SK-N-DZ (cell line): ENCODE data around the gene ITM2C.
A peak's percentile ranks its signal among the peaks of the same experiment; 100 is the strongest.

Experiments
- DNase-seq: peaks from one replicate; pipeline ENCODE4 v3.0.0-alpha.2; 2015; ENCODE audit warnings: low spot score

ITM2C gene

DNA sequence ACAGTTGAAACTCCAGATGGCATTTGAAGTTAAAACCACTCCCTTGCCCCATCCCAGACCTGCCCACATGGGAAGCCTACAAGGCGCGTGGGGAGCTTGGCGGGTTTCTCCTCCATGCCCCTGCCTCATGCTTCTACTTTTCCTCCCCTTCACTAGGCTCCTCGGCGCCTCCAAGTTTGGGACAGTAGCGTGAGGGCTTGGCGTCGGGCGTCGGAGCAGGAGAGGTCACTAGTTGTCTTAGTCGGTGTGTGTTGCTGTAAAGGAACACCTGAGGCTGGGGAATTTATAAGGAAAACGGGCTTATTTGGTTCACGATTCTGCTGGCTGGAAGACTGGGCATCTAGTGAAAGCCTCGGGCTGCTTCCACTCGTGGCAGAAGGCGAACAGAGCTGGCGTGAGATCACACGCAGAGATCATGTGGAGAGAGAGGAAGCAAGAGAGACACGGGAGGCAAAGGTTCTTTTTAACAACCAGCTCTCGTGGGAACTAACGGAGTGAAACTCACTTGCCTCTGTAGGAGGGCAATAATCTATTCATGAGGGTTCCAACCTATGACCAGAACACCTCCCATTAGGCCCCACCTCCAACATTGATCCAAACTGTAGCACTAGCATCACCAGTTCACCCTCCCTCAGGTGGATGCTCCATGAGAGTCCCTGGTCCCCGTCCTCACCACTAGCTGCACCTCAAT, 25.3 kb downstream of the ITM2C start:
- no peak for DNase-seq

DNA sequence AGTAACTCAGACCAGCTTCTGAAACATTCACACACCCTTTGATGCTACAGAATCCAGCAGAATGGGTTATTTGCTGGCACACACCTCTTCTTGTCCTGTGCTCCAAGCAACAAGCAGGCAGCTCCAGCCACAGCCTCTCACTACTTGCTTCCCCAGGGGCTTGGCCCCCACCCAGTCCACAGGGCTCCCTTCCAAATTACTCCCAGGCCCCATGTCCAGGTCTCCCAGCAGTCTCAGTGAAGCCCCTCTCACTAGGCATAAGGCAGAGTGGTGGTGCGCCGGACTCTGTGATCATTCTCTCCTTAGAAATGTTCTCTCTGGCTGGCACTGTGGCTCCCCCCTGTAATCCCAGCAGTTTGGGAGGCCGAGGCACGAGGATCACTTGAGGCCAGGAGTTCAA, 25.9 kb downstream of the ITM2C start:
- no peak for DNase-seq

DNA sequence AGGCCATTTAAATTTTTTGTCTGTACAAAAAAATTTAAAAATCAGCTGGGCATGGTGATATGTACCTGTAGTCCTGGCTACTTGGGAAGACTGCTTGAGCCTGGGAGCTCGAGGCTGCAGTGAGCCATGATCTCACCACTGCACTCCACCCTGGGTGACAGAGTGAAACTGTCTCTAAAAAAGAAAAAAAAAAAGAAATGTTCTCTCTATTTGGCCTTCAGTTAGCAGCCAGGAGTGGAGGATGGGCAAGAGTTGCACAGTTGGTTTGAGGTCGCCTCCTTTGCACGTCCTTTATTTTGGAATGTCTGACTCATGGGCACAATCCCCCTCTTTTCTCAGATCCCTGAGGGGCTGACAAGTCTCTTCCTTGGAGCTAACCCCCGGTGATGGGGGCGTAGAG, 26.3 kb downstream of the ITM2C start:
- no peak for DNase-seq

DNA sequence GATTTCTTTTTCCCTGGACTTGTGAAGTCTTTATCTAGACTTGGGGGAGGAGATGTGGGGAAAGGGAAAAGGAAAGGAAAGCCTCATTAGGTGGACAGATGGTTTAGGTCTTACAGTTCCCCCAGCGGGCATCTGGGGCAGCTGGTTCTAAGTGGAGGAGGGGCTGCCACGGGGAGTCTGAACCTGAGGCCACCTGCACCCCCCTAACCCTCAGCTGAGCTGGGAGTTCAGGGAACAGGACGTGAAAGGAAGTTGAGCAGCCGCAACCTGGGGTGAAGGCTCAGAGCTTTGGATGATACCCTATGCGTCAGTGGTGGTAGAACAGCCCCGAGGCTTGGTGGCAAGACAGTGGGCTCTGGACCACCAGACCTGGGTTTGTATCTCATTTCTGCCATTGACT, 26.8 kb downstream of the ITM2C start:
- DNase-seq: no peak

DNA sequence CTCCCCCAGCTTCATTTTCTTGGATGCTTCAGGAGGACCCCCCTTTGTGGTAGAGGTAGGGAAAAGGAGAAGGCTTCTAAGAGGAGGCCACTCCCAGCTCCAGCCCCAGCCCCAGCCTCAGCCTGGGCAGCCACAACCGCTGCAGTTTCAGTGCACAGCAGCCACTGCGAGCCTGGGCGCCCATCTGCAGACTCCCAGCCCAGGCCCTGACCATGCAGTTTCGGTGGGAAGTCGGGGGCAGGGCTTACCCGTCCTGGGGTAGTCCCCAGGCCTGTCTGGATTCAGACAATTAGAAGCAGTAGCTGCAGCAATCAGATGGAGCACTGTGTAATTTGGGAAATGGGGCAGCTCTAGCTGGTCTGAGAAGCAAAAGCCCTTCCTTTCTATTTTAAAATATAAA, 28.6 kb downstream of the ITM2C start:
- peak; percentile 46 for DNase-seq

DNA sequence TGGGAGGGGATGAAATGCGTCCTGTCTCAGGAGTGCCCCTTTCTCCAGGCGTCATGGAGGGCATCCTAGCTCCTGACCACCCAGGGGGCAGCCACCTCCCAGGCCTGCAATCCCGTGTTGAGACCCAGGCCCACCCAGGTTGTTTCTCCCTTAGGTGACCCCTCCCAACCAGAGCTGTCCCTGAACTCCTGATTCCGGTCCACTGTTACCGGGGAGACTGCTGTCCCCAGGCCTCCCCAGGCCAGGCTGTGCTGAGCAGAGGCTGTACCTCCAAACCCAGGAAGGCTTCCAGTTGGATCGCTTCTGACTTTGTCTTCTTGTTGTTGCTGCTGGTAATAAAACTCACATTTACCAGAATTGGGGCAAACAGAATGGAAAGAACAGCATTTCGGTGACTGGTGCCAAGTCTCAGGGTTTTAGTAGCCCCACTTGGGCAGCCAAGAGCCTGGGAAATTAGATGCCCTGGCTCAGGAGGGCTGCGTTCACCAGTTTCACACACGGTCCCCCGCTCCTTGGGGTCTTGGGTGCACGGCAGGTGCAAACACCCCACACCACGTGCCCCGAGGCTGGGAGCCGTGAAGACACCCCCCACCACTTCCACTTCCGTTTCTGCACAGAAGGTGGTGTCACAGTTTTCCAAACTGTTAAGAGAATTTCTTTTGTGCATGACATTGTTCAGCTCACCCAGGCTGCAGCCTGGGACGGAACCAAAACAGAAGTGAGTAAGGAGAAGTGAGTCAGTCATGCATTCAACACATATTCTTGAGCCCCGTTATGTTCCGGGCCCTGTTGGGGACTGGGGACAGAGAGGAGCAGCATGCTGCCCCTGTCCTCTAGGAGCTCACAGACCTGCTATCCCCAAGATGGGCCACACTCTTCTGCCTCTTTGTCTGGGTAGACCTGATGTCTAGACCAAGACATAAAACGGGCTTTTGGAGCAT, 29.4 kb downstream of the ITM2C start:
- no peak for DNase-seq

DNA sequence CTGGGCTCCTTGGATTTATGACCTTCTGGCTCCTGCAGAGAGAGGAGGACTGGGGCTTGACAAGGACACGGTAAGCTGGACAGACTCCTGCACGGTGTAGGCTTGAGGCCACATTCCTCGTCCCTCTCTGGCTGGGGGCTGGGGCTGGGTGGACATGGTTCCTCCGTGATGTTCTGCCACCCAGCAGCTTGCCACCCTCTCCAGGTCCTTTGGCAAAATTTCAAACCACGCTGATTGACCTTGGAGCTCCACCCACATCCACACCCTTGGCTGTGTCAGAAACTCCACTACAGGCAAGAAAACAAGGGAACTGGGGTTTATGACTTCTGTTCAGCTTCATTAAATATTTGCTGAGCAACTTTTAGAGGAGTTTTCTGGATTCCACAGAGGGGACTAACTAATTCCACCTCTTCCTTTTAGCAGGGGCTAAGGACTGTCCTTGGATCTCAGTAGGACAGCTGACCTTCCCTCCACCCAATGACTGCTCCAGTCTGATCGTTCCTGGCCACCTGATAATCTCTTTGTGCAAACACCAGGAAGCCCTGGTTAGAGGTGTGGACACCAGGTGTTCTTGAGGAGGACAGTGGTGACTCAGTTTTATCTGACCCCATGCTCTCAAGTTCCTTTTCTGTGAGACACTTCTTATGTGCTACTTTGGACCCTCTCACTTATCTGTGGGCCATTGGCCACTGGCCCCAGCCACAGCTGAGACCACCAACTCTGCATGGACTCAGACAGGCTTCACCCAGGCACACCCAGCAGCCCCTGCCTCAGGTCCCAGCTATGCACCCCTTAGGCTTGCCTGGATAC, 31.0 kb downstream of the ITM2C start:
- no peak for DNase-seq

DNA sequence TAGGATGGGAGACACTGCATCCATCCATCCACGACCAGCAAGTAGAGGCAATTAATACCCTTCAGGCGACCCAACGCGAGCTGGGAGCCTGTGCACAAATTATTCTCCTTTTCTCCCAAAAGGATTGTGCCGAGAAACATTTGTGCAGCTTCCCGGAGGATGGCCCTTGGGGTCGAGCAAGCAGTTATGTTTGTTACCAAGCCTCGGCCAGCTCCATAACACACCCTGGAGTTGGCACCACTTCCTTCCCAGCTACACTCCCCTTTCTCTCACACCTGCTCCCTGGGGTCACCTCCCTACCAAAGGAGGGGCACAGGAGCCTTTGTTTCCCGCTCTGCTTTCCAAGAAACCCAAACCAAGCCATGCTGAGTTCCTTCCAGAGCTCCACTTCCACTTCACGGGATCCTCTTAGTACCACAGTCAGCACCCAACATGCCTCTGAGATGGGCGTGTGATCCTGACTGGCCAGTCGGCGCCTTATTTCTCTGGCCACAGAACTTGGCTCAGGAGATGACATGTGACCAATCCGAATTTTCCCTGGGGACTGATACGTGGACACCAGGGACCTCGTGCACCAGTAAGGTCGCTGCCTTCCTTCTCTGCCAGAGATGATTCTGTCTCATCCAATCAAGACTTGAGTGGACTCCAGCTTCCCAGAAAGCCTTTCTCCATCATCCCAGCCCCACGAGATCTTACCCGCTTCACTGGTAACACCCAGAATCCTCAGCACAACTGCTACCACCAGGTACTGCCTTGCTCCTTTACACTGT, 31.8 kb downstream of the ITM2C start:
- DNase-seq: no peak

DNA sequence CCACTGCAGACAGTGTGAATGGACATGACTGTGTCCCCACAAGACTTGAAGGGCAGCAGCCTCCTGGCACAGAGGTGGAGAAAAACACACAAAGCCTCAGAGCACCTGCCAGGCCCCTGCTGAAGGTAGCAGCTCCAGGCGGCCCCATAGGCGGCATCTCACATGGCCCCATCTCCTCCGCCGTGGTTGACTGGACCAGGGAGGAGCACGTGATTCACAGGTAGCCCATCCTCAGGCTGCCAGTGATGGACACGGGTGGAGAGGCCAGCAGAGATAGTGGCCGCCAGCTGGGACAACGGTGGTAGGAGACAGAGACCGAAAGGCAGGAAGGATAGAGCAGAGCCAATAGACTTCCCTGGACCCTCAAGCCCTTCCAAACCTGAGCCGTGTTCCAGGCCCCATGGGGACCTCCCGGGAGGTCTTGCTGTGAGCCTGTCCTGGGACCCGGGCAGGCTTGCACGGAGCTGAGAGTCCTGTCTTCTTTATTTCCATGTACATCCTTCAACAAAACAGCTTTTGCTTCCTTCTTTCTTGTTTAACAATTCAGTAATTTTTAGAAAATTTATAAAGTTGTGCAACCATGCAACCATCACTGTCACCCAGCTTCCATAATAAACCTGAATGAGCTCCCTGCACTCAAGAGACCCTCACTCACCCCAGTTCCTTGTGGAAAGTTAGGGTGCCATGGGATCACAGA, 33.4 kb downstream of the ITM2C start:
- DNase-seq: no peak

DNA sequence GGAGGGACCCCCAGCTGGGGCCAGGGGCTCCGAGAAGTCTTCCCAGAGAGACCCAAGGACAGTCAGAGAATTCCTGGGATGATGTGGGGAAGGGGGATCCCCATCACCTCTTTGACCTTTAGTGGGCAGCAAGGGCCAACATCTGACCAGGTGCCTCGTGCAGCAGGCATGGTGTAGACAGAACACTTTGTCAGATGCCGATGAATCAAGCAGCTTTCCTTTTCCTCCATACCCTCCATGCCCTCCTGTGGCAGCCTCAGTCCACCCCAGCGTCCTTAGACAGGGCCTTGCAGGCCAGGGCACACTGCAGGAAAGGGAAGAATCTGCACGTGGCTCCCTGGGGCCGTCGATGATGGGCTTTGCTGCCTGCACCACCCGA, 34.0 kb downstream of the ITM2C start:
- DNase-seq: no peak

DNA sequence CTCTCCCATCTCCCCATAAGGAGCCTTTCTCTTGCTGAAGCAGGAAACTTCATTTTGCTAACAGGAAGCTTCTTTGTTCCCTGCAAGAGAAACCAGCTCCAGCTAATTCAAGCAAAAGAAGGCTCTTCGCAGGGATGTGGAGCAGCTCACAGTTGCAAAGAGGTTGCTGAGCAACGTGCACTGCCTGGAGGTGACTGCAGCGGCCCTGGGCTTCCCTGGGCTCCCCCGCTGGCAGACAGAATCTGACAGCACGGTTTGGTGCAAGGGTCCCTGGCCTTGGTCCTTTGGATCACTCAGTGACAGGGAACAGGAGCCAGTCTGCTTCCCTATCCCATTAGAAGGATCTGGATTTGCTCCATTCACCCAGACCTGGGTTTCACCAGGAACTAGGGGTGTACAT, 34.5 kb downstream of the ITM2C start:
- DNase-seq: no peak

DNA sequence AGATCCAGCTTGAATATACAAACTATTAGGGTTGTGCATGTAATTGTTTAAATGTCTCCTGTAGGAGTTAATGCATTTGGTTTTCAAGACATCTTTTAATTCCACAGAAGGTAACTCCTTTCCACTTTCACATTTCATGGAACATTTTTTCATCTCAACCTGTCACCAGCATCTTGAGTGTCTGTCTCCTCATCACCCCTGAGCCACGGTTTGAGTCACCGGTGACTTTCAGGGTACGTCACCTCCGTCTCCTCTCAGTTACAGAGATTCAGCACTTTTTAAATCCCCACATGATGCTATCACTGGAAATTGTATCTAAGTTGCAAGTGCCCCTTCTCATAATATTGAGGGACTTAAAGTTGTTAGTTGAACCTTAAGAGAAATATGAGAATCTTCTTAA, 35.0 kb downstream of the ITM2C start:
- no peak for DNase-seq

DNA sequence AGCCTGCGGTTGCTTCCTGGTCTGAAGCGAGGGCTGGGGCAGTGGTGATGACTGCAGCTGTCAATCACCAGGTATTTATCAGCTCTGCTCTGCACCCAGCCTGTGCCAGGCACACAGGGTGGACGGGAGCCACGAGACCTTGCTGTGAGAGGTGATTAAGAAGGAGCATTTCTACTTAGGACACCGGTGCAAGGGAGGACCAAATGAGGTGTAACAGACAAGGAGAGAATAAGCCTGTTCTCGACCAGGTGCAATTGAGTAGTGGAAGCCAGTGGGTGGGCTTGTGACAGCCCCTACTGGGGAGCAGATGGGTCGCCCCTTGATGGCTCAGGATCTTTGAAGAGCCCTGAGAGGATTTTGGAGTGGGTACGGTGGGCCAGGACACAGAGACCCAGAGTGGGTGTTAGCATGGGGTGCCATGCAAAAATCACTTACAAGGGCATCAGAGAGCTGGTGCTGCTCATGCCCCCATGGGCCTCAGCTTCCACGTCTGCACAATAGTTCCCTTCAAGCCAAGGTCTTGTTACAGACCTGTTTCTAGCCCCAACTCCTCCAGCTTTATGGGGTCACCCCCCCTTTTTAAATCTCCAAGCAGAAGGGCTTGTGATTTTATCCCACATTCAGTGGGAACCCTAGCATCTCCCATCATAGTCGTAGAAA, 35.7 kb downstream of the ITM2C start:
- no peak for DNase-seq

DNA sequence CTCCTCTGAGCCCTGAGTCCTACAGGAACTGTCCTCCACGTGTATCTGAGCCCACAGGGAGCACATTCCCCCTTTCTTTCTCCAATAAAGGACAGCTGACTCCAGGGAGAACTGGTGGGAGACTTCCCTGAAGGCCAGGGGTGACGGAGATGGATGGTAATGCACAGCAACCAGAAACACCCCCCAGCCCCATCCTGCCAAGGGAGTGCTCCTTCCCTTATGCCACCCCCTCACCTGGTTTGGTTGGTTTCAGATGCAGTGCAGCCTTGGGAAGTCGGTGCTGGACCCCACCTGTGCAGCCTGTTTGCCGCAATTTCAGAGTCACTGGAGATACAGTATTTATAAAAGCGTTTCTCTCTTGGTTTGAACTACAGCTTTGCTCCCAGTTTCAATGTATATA, 36.3 kb downstream of the ITM2C start:
- no peak for DNase-seq

DNA sequence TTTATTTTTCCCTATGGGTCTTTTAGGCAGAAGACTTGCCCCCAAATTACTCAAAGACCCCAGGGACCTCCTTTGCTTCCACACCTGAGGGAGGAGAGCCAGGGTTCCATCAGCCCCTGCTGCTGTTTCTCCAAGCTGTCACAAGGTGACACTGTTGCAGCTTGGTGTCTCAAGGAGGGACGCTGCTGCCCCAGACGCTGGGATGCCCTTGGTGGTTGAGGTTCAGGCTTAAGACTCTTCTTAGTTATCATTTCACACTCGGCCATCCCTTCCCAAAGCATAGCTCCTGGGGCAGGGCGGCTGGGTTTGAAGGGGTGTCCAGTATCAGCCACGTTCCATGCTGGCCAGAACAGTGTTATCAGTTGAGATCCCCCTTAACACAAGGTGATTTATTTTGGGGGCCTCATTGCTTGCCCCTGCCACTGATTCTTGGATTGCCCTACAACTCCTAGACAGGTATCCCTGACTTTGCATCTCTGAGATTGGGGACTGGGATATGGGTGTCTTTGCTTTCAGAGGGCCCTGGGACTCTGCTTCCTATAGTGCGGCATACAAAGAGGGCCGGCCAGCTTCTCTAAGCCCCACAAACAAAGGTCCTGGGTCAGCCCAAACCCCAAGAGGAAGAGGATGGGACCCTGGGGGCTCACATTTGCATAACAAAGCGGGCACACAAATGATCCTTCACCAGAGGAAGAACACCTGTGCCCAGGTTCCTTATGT, 37.6 kb downstream of the ITM2C start:
- peak; percentile 74 for DNase-seq

DNA sequence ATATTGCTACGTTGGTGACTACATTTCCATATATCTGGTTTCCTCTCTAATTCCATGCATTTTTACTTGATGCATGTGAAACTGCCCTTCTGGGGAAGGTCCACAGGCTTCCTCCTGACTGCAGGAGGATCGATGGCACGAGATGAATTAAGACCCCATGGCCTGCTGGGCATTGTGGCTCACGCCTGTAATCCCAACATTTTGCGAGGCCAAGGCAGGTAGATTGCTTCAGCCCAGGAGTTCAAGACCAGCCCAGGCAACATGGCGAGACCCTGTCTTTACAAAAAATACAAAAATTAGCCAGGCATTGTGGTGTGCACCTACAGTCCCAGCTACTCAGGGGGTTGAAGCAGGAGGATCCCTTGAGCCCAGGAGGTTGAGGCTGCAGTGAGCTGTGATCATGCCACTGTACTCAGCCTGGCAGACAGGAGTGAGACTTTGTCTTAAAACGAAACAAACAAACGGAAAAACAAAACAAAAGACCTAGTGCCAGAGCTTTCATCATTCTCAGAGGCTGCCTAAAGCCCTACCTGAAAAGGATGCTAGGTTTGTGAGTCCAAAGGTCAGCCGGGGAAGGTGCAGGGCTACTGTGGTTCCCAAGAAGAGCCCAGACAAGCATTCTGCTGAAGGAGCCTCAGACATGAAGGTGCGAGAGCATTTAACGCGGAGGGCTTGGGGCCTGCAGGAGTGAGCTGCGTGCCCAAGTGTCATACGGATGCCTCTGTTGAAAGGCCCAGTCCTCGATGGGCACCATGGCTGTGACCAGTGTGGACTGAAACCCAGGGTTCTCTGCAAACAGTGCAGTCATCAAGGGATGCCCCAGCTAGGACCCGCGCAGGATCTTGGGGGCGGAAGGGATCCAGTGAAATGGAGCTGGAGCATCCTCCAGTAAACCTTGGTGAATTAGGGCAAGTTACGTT, 38.7 kb downstream of the ITM2C start:
- no peak for DNase-seq

DNA sequence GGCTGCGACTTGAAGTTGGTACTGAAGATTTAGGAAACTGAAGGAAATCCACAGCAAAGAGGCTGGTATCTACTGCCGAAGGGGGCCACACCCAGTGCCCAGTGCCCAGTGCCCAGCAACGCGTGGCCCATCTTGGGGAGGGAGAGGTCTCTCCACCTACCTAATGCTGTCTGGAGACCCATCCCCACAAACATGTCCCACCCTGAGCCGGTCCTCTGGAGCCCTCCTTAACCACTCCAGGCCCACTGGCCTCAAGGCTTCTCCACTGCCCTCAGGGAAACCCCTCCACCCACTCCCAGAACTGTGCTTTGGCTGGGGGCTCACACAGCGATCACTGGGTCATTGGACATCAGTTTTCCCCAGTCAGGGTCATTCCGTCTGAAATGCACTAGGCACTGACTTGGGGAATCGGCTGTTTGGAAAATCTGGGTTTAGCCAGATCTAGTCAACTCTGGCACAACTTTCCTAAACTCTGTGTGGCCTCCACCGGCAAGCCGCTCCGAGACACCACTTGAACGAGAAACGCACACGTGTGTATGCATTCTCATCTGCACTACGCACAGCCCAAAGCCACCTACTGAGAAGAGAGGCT, 40.2 kb downstream of the ITM2C start:
- no peak for DNase-seq
